NCI-H1436 treated with DMSO at 0.1 percent for 48 hours (cell line): Measurements from ENCODE around the gene ARNT2.

Source experiments
- DNase-seq: peaks from one replicate; lab custom pipeline; 2025; lab: John Stamatoyannopoulos, UW

The ARNT2 gene

GRCh38 chr15:80556694-80557367 is 152.6 kb downstream of the ARNT2 start:
- no peak for DNase-seq

- DNase-seq = no peak
Observed at GRCh38 chr15:80557441-80558234, 153.5 kb downstream of the ARNT2 start.

GRCh38 chr15:80558631-80559319 is 154.6 kb downstream of the ARNT2 start:
- no peak for DNase-seq

GRCh38 chr15:80559320-80559693 is 155.1 kb downstream of the ARNT2 start:
- no peak for DNase-seq

GRCh38 chr15:80559761-80560160 is 155.6 kb downstream of the ARNT2 start:
- no peak for DNase-seq

GRCh38 chr15:80560601-80561400 is 156.6 kb downstream of the ARNT2 start:
- no peak for DNase-seq

GRCh38 chr15:80561500-80561899 is 157.3 kb downstream of the ARNT2 start:
- no peak for DNase-seq

- DNase-seq = no peak
Observed at GRCh38 chr15:80562033-80562432, 157.9 kb downstream of the ARNT2 start.

- DNase-seq = no peak
Observed at GRCh38 chr15:80562846-80563245, 158.7 kb downstream of the ARNT2 start.

GRCh38 chr15:80563372-80563997 is 159.3 kb downstream of the ARNT2 start:
- no peak for DNase-seq

GRCh38 chr15:80564056-80564455 is 159.9 kb downstream of the ARNT2 start:
- DNase-seq = no peak

GRCh38 chr15:80565398-80565797 is 161.2 kb downstream of the ARNT2 start:
- DNase-seq = no peak

GRCh38 chr15:80565988-80566387 is 161.8 kb downstream of the ARNT2 start:
- no peak for DNase-seq

GRCh38 chr15:80567721-80568157 is 163.6 kb downstream of the ARNT2 start:
- DNase-seq = no peak

- DNase-seq = no peak
Observed at GRCh38 chr15:80568298-80568697, 164.1 kb downstream of the ARNT2 start.

GRCh38 chr15:80568876-80569605 is 164.9 kb downstream of the ARNT2 start:
- DNase-seq = no peak

GRCh38 chr15:80569656-80570055 is 165.5 kb downstream of the ARNT2 start:
- DNase-seq = no peak

- DNase-seq = no peak
Observed at GRCh38 chr15:80570553-80570952, 166.4 kb downstream of the ARNT2 start.

GRCh38 chr15:80572337-80572736 is 168.2 kb downstream of the ARNT2 start:
- no peak for DNase-seq

GRCh38 chr15:80573606-80574005 is 169.4 kb downstream of the ARNT2 start:
- no peak for DNase-seq

- no peak for DNase-seq
Observed at GRCh38 chr15:80574590-80574989, 170.4 kb downstream of the ARNT2 start.
